Activated naive CD4-positive, alpha-beta T cell treated with anti-CD3 and anti-CD28 coated beads, Interleukin-2, amount 10 ng/mL, durations not matched to agents 7 days and 5 days (primary cell): ENCODE data around the gene RAMP1.
A peak's percentile ranks its signal among the peaks of the same experiment; 100 is the strongest.

Experiments used
- CTCF ChIA-PET: fragments of 350-600 bp; sonication (Branson Sonifier 250); formaldehyde crosslinking; loops from one replicate; lab custom pipeline; 2021; ENCODE audit warnings: antibody characterized with exemption; lab: Charles Lee
- DNase-seq: peaks from one replicate; pipeline ENCODE4 v3.0.0-alpha.2; 2020
- H3K27ac Mint-ChIP-seq: one replicate; pipeline ENCODE4 v1.8.0; 2021; ENCODE audit warnings: mild to moderate bottlenecking, moderate library complexity, mixed read lengths
- H3K27me3 Mint-ChIP-seq: one replicate; pipeline ENCODE4 v1.8.0; 2021; ENCODE audit warnings: mild to moderate bottlenecking, mixed read lengths
- H3K36me3 Mint-ChIP-seq: one replicate; pipeline ENCODE4 v1.8.0; 2021; ENCODE audit warnings: mixed read lengths
- H3K4me1 Mint-ChIP-seq: one replicate; pipeline ENCODE4 v1.8.0; 2021; ENCODE audit warnings: mixed read lengths
- H3K4me3 Mint-ChIP-seq: one replicate; pipeline ENCODE4 v1.8.0; 2021; ENCODE audit warnings: mild to moderate bottlenecking, moderate library complexity, mixed read lengths
- H3K9me3 Mint-ChIP-seq: one replicate; pipeline ENCODE4 v1.8.0; 2021; ENCODE audit warnings: mixed read lengths

Gene RAMP1

GRCh38 chr2:237919593-237919992 is 60.2 kb downstream of the RAMP1 start:
- peaks cover 15% of the 10 kb centered on the region for H3K27me3 Mint-ChIP-seq
- H3K9me3 Mint-ChIP-seq: no peaks in the 10 kb centered on the region
- H3K36me3 Mint-ChIP-seq: peaks cover 4% of the 10 kb centered on the region
- no peak overlapping the region for H3K27ac Mint-ChIP-seq
- DNase-seq: no peak
- H3K4me3 Mint-ChIP-seq: no peak overlapping the region
- peaks cover 42% of the 10 kb centered on the region for H3K4me1 Mint-ChIP-seq
- CTCF ChIA-PET: interaction anchor here (1.3 kb wide), 1 partner anchor 48 kb away, joined by 3 read pairs; no protein-coding TSS in a partner anchor

GRCh38 chr2:237920673-237921072 is 61.2 kb downstream of the RAMP1 start:
- no peaks in the 10 kb centered on the region for H3K9me3 Mint-ChIP-seq
- no peak overlapping the region for H3K27ac Mint-ChIP-seq
- DNase-seq: no peak
- CTCF ChIA-PET: interaction anchor here (0.7 to 0.8 kb wide), 2 partner anchors 18 to 217 kb away, joined by 3 read pairs; no protein-coding TSS in a partner anchor
- peaks cover 6% of the 10 kb centered on the region for H3K36me3 Mint-ChIP-seq
- peaks cover 15% of the 10 kb centered on the region for H3K27me3 Mint-ChIP-seq
- no peak overlapping the region for H3K4me3 Mint-ChIP-seq
- H3K4me1 Mint-ChIP-seq: peaks cover 46% of the 10 kb centered on the region

GRCh38 chr2:237921967-237922492 is 62.6 kb downstream of the RAMP1 start:
- Mint-ChIP-seq H3K27ac (no peak overlapping the region), H3K27me3 (peaks cover 15% of the 10 kb centered on the region), H3K4me3 (no peak overlapping the region), H3K36me3 (peaks cover 7% of the 10 kb centered on the region), H3K4me1 (peaks cover 56% of the 10 kb centered on the region), H3K9me3 (no peaks in the 10 kb centered on the region)
- DNase-seq: no peak
- CTCF ChIA-PET: interaction anchor here (1.1 to 1.7 kb wide), 2 partner anchors 10 to 16 kb away, joined by 3 to 8 read pairs; no protein-coding TSS in a partner anchor

- Mint-ChIP-seq H3K27ac (no peak overlapping the region), H3K36me3 (peaks cover 8% of the 10 kb centered on the region), H3K4me3 (peak overlapping the region; percentile 33), H3K4me1 (peaks cover 59% of the 10 kb centered on the region), H3K9me3 (peaks cover under 1% of the 10 kb centered on the region), H3K27me3 (peaks cover 11% of the 10 kb centered on the region)
- CTCF ChIA-PET: interaction anchor here (0.9 to 2.0 kb wide), 12 partner anchors 9 to 251 kb away, joined by 3 to 8 read pairs (median 4); no protein-coding TSS in a partner anchor
- no peak for DNase-seq
Observed at GRCh38 chr2:237922641-237923361, 63.4 kb downstream of the RAMP1 start.

GRCh38 chr2:237923481-237924163 is 64.2 kb downstream of the RAMP1 start:
- Mint-ChIP-seq H3K27ac (peak overlapping the region; percentile 35), H3K27me3 (peaks cover 11% of the 10 kb centered on the region), H3K4me3 (peak overlapping the region; percentile 38), H3K4me1 (peaks cover 56% of the 10 kb centered on the region), H3K9me3 (peaks cover 3% of the 10 kb centered on the region), H3K36me3 (peaks cover 11% of the 10 kb centered on the region)
- peak; percentile 80 for DNase-seq
- CTCF ChIA-PET: interaction anchor here (0.9 to 2.0 kb wide), 14 partner anchors 9 to 340 kb away, joined by 3 to 8 read pairs (median 4); no protein-coding TSS in a partner anchor

- CTCF ChIA-PET: interaction anchor here (1.1 to 2.0 kb wide), 6 partner anchors 11 to 339 kb away, joined by 3 to 7 read pairs (median 5); no protein-coding TSS in a partner anchor
- peak overlapping the region; percentile 35 for H3K27ac Mint-ChIP-seq
- H3K4me1 Mint-ChIP-seq: peaks cover 54% of the 10 kb centered on the region
- peaks cover 12% of the 10 kb centered on the region for H3K36me3 Mint-ChIP-seq
- H3K9me3 Mint-ChIP-seq: peaks cover 7% of the 10 kb centered on the region
- DNase-seq: no peak
- peaks cover 8% of the 10 kb centered on the region for H3K27me3 Mint-ChIP-seq
- H3K4me3 Mint-ChIP-seq: peak overlapping the region; percentile 38
Observed at GRCh38 chr2:237924164-237924534, 64.7 kb downstream of the RAMP1 start.

GRCh38 chr2:237927135-237927534 is 67.7 kb downstream of the RAMP1 start:
- Mint-ChIP-seq H3K36me3 (peaks cover 18% of the 10 kb centered on the region), H3K4me1 (peaks cover 34% of the 10 kb centered on the region), H3K4me3 (no peak overlapping the region), H3K27me3 (no peaks in the 10 kb centered on the region), H3K9me3 (peaks cover 20% of the 10 kb centered on the region), H3K27ac (no peak overlapping the region)
- CTCF ChIA-PET: no interaction called here
- peak; percentile 30 for DNase-seq

- DNase-seq: no peak
- H3K4me3 Mint-ChIP-seq: no peak overlapping the region
- H3K27me3 Mint-ChIP-seq: no peaks in the 10 kb centered on the region
- peaks cover 20% of the 10 kb centered on the region for H3K9me3 Mint-ChIP-seq
- no peak overlapping the region for H3K27ac Mint-ChIP-seq
- peaks cover 31% of the 10 kb centered on the region for H3K4me1 Mint-ChIP-seq
- CTCF ChIA-PET: no interaction called here
- H3K36me3 Mint-ChIP-seq: peaks cover 18% of the 10 kb centered on the region
Observed at GRCh38 chr2:237927986-237928385, 68.6 kb downstream of the RAMP1 start.

- Mint-ChIP-seq H3K36me3 (peaks cover 14% of the 10 kb centered on the region), H3K9me3 (peaks cover 20% of the 10 kb centered on the region), H3K4me3 (no peak overlapping the region), H3K27ac (no peak overlapping the region), H3K27me3 (peaks cover 8% of the 10 kb centered on the region), H3K4me1 (peaks cover 19% of the 10 kb centered on the region)
- DNase-seq: no peak
- CTCF ChIA-PET: no interaction called here
Observed at GRCh38 chr2:237929979-237930378, 70.6 kb downstream of the RAMP1 start.

GRCh38 chr2:237931205-237931721 is 71.8 kb downstream of the RAMP1 start:
- CTCF ChIA-PET: no interaction called here
- H3K27me3 Mint-ChIP-seq: peaks cover 11% of the 10 kb centered on the region
- DNase-seq: no peak

GRCh38 chr2:237932731-237933131 is 73.3 kb downstream of the RAMP1 start:
- Mint-ChIP-seq H3K9me3 (peaks cover 20% of the 10 kb centered on the region), H3K27me3 (peaks cover 15% of the 10 kb centered on the region), H3K27ac (no peak overlapping the region), H3K4me3 (no peak overlapping the region), H3K4me1 (peaks cover 17% of the 10 kb centered on the region), H3K36me3 (peaks cover 10% of the 10 kb centered on the region)
- no peak for DNase-seq
- CTCF ChIA-PET: interaction anchor here (0.6 to 1.5 kb wide), 2 partner anchors 10 to 269 kb away, joined by 3 to 5 read pairs; no protein-coding TSS in a partner anchor

More at GRCh38 chr2:237931205-237931721, 71.8 kb downstream of the RAMP1 start:
- no peak overlapping the region for H3K4me3 Mint-ChIP-seq
- H3K9me3 Mint-ChIP-seq: peaks cover 20% of the 10 kb centered on the region
- peaks cover 20% of the 10 kb centered on the region for H3K4me1 Mint-ChIP-seq
- no peak overlapping the region for H3K27ac Mint-ChIP-seq
- peaks cover 10% of the 10 kb centered on the region for H3K36me3 Mint-ChIP-seq

GRCh38 chr2:237934186-237934585 is 74.8 kb downstream of the RAMP1 start:
- DNase-seq: no peak
- peaks cover 14% of the 10 kb centered on the region for H3K9me3 Mint-ChIP-seq
- H3K27ac Mint-ChIP-seq: no peak overlapping the region
- H3K4me1 Mint-ChIP-seq: peaks cover 21% of the 10 kb centered on the region
- peaks cover 15% of the 10 kb centered on the region for H3K27me3 Mint-ChIP-seq
- no peak overlapping the region for H3K4me3 Mint-ChIP-seq
- CTCF ChIA-PET: no interaction called here
- peaks cover 7% of the 10 kb centered on the region for H3K36me3 Mint-ChIP-seq

GRCh38 chr2:237935740-237936452 is 76.5 kb downstream of the RAMP1 start:
- no peak overlapping the region for H3K27ac Mint-ChIP-seq

More at GRCh38 chr2:237935740-237936452, 76.5 kb downstream of the RAMP1 start:
- Mint-ChIP-seq H3K4me1 (peaks cover 37% of the 10 kb centered on the region), H3K4me3 (no peak overlapping the region), H3K9me3 (peaks cover 4% of the 10 kb centered on the region), H3K27me3 (peaks cover 15% of the 10 kb centered on the region), H3K36me3 (peaks cover 6% of the 10 kb centered on the region)
- CTCF ChIA-PET: no interaction called here
- no peak for DNase-seq
